Forelimb muscle (tissue), 1 donor: ENCODE data around the gene STING1. TPM values are rescaled to one million over a fixed set of nuclear protein-coding genes. Genes with fewer than 3 reads are reported as not detected.
"Not testable (repeated sequence)": the region's sequence is repeated elsewhere in the genome, so short reads cannot be mapped to it uniquely, and the experiment has no call there.

Experiments
- DNase-seq: peaks from one replicate; pipeline ENCODE4 v3.0.0-alpha.2; 2013; ENCODE audit warnings: low read depth
- polyA plus RNA-seq: library from polyadenylated mRNA; unstranded; fragments of 120-200 nt; gene quantifications from one replicate; pipeline ENCODE4 v1.2.1, GENCODE V29; 2013; ENCODE audit not compliant: insufficient read length

Gene STING1
- polyA plus RNA-seq, result 26.4 TPM

- DNase-seq, result peak; percentile 52
Measured at GRCh38 chr5:139482050-139482889, at the start of gene STING1. TSS of gene STING1 (minus strand) at chr5:139482758. CDS start at chr5:139481704, 1,054 bp downstream.

- no peak for DNase-seq
Measured at GRCh38 chr5:139531772-139532169, 49.2 kb upstream of the STING1 start.

- DNase-seq, result not testable (repeated sequence)
Measured at GRCh38 chr5:139530079-139530478, 47.5 kb upstream of the STING1 start.

- not testable (repeated sequence) for DNase-seq
Measured at GRCh38 chr5:139528695-139529094, 46.1 kb upstream of the STING1 start.

- not testable (repeated sequence) for DNase-seq
Measured at GRCh38 chr5:139527896-139528467, 45.4 kb upstream of the STING1 start.

GRCh38 chr5:139527090-139527470, 44.5 kb upstream of the STING1 start:
- DNase-seq, result not testable (repeated sequence)

GRCh38 chr5:139526309-139527089, 43.9 kb upstream of the STING1 start:
- not testable (repeated sequence) for DNase-seq

- not testable (repeated sequence) for DNase-seq
Measured at GRCh38 chr5:139525586-139526308, 43.2 kb upstream of the STING1 start.

- DNase-seq, result no peak
Measured at GRCh38 chr5:139524940-139525585, 42.5 kb upstream of the STING1 start.

- DNase-seq, result no peak
Measured at GRCh38 chr5:139524446-139524845, 41.9 kb upstream of the STING1 start.

GRCh38 chr5:139523635-139524445, 41.3 kb upstream of the STING1 start:
- no peak for DNase-seq

GRCh38 chr5:139517683-139518564, 35.4 kb upstream of the STING1 start:
- peak; percentile 74 for DNase-seq

GRCh38 chr5:139514486-139514856, 31.9 kb upstream of the STING1 start:
- no peak for DNase-seq

GRCh38 chr5:139513852-139514485, 31.4 kb upstream of the STING1 start:
- DNase-seq, result no peak

- DNase-seq, result peak; percentile 38
Measured at GRCh38 chr5:139513434-139513833, 30.9 kb upstream of the STING1 start.

GRCh38 chr5:139512786-139513390, 30.3 kb upstream of the STING1 start:
- DNase-seq, result no peak

GRCh38 chr5:139504722-139505121, 22.2 kb upstream of the STING1 start:
- not testable (repeated sequence) for DNase-seq

GRCh38 chr5:139503879-139504278, 21.3 kb upstream of the STING1 start:
- not testable (repeated sequence) for DNase-seq
